OCI-LY1 (cell line): ENCODE results near the gene TENM4.

ENCODE experiments used
- H2AFZ ChIP-seq: fragments of 200-600 bp; sonication (generic), shearing (Covaris generic); 2 replicates; pipeline ENCODE4 v1.6.0; 2014; ENCODE audit warnings: antibody characterized with exemption, mild to moderate bottlenecking, low read length
- H3F3A ChIP-seq: fragments of 200-600 bp; sonication (generic), shearing (Covaris generic); 2 replicates; pipeline ENCODE4 v1.6.0; 2014; ENCODE audit warnings: mild to moderate bottlenecking, antibody characterized with exemption, low read length, moderate library complexity; ENCODE audit not compliant: insufficient read depth
- H3K27ac ChIP-seq: fragments of 200-600 bp; sonication (generic); 2 replicates; pipeline ENCODE4 v1.5.1; 2014; ENCODE audit warnings: low read length, mixed run types, mild to moderate bottlenecking, low read depth; ENCODE audit not compliant: poor library complexity, severe bottlenecking
- H3K27me3 ChIP-seq: fragments of 200-600 bp; sonication (generic); 2 replicates; pipeline ENCODE4 v1.6.0; 2014; ENCODE audit warnings: antibody characterized with exemption, mild to moderate bottlenecking, low read length, moderate library complexity; ENCODE audit not compliant: insufficient read depth
- H3K36me3 ChIP-seq: fragments of 200-600 bp; sonication (generic); 2 replicates; pipeline ENCODE4 v1.6.1; 2014; ENCODE audit warnings: mild to moderate bottlenecking, antibody characterized with exemption, low read length, moderate library complexity, mixed read lengths; ENCODE audit not compliant: insufficient read depth
- H3K4me1 ChIP-seq: fragments of 200-600 bp; sonication (generic); 2 replicates; pipeline ENCODE4 v1.5.1; 2014; ENCODE audit warnings: mild to moderate bottlenecking, low read length, moderate library complexity; ENCODE audit not compliant: insufficient read depth, severe bottlenecking
- H3K4me2 ChIP-seq: fragments of 200-600 bp; sonication (generic), shearing (Covaris generic); 2 replicates; pipeline ENCODE4 v1.6.1; 2014; ENCODE audit warnings: low read length
- H3K4me3 ChIP-seq: fragments of 200-600 bp; sonication (generic); 2 replicates; pipeline ENCODE4 v1.5.1; 2014; ENCODE audit warnings: low read length, low read depth, mild to moderate bottlenecking, mixed read lengths; ENCODE audit not compliant: poor library complexity, severe bottlenecking
- H3K79me2 ChIP-seq: fragments of 200-600 bp; shearing (Covaris generic); 2 replicates; pipeline ENCODE4 v1.6.1; 2016; ENCODE audit warnings: mixed run types, low read length, mixed read lengths; ENCODE audit not compliant: insufficient read depth
- H3K9ac ChIP-seq: fragments of 200-600 bp; sonication (generic), shearing (Covaris generic); 2 replicates; pipeline ENCODE4 v1.6.1; 2014; ENCODE audit warnings: mild to moderate bottlenecking, low read length, mixed read lengths
- H3K9me2 ChIP-seq: fragments of 200-600 bp; sonication (generic), shearing (Covaris generic); 2 replicates; pipeline ENCODE4 v1.6.1; 2014; ENCODE audit warnings: low read depth, mild to moderate bottlenecking, low read length, mixed read lengths
- H3K9me3 ChIP-seq: fragments of 200-600 bp; shearing (Covaris generic); 2 replicates; pipeline ENCODE4 v1.6.1; 2014; ENCODE audit warnings: low read length, mixed read lengths
- H4K20me1 ChIP-seq: fragments of 200-600 bp; sonication (generic), shearing (Covaris generic); 2 replicates; pipeline ENCODE4 v1.6.0; 2016; ENCODE audit warnings: mild to moderate bottlenecking, low read length; ENCODE audit not compliant: insufficient read depth
- EZH2 ChIP-seq: fragments of 200-600 bp; sonication (generic), shearing (Covaris generic); IDR thresholded peaks from 2 replicates; pipeline ENCODE4 v1.8.0; 2017; ENCODE audit warnings: borderline replicate concordance, mixed run types, mild to moderate bottlenecking, antibody characterized with exemption, low read length, moderate library complexity, mixed read lengths
- TF ChIP-seq, protein P1 (sequence below): fragments of 200-600 bp; sonication (generic), shearing (Covaris generic); IDR thresholded peaks from 2 replicates; pipeline ENCODE4 v1.5.1; 2017; ENCODE audit warnings: mild to moderate bottlenecking, antibody characterized with exemption, low read length, moderate library complexity, mixed read lengths

The TENM4 gene

DNA sequence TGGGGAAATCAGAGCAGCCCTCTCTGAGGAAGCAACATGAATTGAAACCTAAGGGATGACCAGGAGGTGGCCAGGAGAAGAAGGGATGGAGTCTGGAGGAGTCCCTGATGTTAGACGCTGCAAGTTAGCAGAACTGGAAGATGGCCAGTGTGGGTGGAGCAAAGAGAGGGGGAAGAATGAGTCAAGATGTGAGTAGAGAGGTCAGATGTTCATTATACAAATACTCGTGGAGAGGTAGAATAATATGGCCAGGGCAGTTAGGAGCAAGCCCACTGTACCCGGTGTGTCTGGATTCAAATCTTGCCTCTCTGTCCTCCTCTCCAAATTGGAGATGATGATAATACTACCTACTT lies 242.0 kb downstream of the TENM4 start:
- Histone ChIP-seq H3K27ac (no peak overlapping the region), H3K36me3 (no peaks in the 10 kb centered on the region), H3K4me2 (no peak overlapping the region), H3K79me2 (no peaks in the 10 kb centered on the region), H3K4me3 (no peak overlapping the region), H3K9me3 (no peaks in the 10 kb centered on the region), H3K27me3 (no peaks in the 10 kb centered on the region), H3K4me1 (no peaks in the 10 kb centered on the region), H3F3A (no peaks in the 10 kb centered on the region), H3K9me2 (no peaks in the 10 kb centered on the region), H4K20me1 (no peaks in the 10 kb centered on the region), H3K9ac (no peak overlapping the region), H2AFZ (no peak overlapping the region)
- no peak for TF ChIP-seq EZH2
- TF ChIP-seq, protein P1, sequence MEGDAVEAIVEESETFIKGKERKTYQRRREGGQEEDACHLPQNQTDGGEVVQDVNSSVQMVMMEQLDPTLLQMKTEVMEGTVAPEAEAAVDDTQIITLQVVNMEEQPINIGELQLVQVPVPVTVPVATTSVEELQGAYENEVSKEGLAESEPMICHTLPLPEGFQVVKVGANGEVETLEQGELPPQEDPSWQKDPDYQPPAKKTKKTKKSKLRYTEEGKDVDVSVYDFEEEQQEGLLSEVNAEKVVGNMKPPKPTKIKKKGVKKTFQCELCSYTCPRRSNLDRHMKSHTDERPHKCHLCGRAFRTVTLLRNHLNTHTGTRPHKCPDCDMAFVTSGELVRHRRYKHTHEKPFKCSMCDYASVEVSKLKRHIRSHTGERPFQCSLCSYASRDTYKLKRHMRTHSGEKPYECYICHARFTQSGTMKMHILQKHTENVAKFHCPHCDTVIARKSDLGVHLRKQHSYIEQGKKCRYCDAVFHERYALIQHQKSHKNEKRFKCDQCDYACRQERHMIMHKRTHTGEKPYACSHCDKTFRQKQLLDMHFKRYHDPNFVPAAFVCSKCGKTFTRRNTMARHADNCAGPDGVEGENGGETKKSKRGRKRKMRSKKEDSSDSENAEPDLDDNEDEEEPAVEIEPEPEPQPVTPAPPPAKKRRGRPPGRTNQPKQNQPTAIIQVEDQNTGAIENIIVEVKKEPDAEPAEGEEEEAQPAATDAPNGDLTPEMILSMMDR: no peak

DNA sequence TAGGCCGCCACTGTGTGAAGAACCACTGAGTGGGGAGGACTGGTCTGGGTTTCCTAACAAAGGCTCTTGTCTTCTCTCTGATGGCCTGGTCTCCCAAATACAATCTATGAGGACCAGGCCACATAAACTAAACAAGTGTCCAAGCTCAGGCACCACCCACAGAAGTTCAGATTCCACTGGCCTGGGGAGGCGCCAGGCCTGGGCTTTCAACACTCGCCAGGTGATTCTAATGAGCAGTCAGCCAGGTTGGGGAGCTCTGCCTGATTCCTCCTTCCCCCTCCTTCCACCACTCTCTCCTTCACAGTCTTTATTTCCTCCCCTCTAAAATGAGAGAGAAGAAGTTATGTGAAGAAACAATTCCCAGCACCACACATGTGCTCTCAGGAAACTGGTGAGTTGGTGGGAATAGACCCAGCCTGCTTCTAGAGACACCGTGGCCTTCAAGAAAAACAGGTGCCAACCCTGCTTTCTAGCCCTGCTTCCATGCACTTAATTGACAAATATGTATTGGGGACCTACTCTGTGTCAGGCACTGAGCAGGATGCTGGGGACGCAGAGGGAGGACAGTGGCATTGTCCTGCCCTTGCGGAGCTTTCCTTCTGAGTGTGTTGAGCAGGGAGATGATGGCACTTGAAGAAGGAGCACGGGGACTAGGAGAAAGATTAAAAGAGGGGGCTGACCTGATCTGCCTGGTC lies 242.5 kb downstream of the TENM4 start:
- TF ChIP-seq EZH2: no peak
- Histone ChIP-seq H4K20me1 (no peaks in the 10 kb centered on the region), H3K36me3 (no peaks in the 10 kb centered on the region), H3K4me2 (no peak overlapping the region), H3K4me3 (no peak overlapping the region), H3K79me2 (no peaks in the 10 kb centered on the region), H3K27me3 (no peaks in the 10 kb centered on the region), H2AFZ (no peak overlapping the region), H3K27ac (no peak overlapping the region), H3F3A (no peaks in the 10 kb centered on the region), H3K9ac (no peak overlapping the region), H3K4me1 (no peaks in the 10 kb centered on the region), H3K9me3 (no peaks in the 10 kb centered on the region), H3K9me2 (no peaks in the 10 kb centered on the region)

DNA sequence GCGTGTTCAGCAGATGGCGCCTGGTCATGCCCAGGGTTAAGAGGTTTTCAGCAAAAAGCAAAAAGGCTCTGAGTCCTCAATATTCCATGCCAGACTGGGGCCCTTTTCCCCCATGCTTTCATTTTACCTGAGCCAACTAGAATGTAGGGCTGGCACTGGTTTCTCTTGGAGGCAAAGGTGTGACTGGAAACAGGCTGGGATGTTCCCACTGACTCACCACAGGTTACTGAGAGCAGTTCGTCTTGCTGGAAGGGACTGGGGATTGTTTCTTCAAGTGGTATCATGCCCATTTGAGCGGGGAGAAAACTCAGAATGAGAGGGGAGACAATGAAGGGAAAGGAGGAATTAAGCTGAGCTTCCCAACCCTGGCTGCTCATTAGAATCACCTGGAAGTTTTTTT lies 243.9 kb downstream of the TENM4 start:
- H3K9ac ChIP-seq: no peak overlapping the region
- H3K79me2 ChIP-seq: no peaks in the 10 kb centered on the region
- H3K36me3 ChIP-seq: no peaks in the 10 kb centered on the region
- H3F3A ChIP-seq: no peaks in the 10 kb centered on the region
- H3K4me1 ChIP-seq: no peaks in the 10 kb centered on the region
- no peak for TF ChIP-seq EZH2
- TF ChIP-seq, protein P1: no peak
- no peaks in the 10 kb centered on the region for H3K9me3 ChIP-seq
- H4K20me1 ChIP-seq: no peaks in the 10 kb centered on the region
- H3K4me2 ChIP-seq: no peak overlapping the region
- no peak overlapping the region for H2AFZ ChIP-seq
- H3K27ac ChIP-seq: no peak overlapping the region
- no peaks in the 10 kb centered on the region for H3K27me3 ChIP-seq
- H3K9me2 ChIP-seq: no peaks in the 10 kb centered on the region
- H3K4me3 ChIP-seq: no peak overlapping the region

DNA sequence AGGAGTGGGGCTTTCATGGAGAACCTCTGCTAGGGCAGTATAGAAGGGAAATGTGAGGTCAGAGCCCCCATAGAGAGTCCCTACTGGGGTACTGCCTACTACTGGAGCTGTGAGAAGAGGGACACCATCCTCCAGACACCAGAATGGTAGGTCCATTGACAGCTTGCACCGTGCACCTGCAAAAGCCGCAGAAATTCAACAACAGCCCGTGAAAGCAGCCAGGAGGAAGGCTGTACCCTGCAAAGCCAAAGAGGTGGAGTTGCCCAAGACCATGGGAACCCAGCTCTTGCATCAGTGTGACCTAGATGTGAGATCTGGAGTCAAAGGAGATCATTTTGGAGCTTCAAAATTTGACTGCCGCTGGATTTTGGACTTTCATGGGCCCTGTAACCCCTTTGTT lies 245.6 kb downstream of the TENM4 start:
- Histone ChIP-seq H3K9ac (no peak overlapping the region), H4K20me1 (no peaks in the 10 kb centered on the region), H3K9me2 (no peaks in the 10 kb centered on the region), H3K27ac (no peak overlapping the region), H3K27me3 (no peaks in the 10 kb centered on the region), H3K4me3 (no peak overlapping the region), H3K4me1 (no peaks in the 10 kb centered on the region), H3K36me3 (no peaks in the 10 kb centered on the region), H3K79me2 (no peaks in the 10 kb centered on the region), H2AFZ (no peak overlapping the region), H3K9me3 (no peaks in the 10 kb centered on the region), H3K4me2 (no peak overlapping the region), H3F3A (no peaks in the 10 kb centered on the region)
- TF ChIP-seq EZH2: no peak
- TF ChIP-seq, protein P1: no peak
